HG03520 (cell line): ENCODE measurements around the gene PTPN13.
"Not testable (repeated sequence)": the region's sequence is repeated elsewhere in the genome, so short reads cannot be mapped to it uniquely, and the experiment has no call there.

Experiments used
- ATAC-seq: cut with Tn5 transposase; IDR thresholded peaks from one replicate; pipeline ENCODE4 v1.9.1; 2021; ENCODE audit warnings: mild to moderate bottlenecking, moderate library complexity; ENCODE audit not compliant: unreplicated experiment

The PTPN13 gene

GRCh38 chr4:86631166-86631565, 37.1 kb downstream of the PTPN13 start:
- ATAC-seq: no peak

- ATAC-seq: no peak
These were observed 39.7 kb downstream of the PTPN13 start for GRCh38 chr4:86633854-86634253.

GRCh38 chr4:86640469-86640868, 46.4 kb downstream of the PTPN13 start:
- no peak for ATAC-seq

GRCh38 chr4:86641516-86642090, 47.5 kb downstream of the PTPN13 start:
- no peak for ATAC-seq

GRCh38 chr4:86644892-86645291, 50.8 kb downstream of the PTPN13 start:
- ATAC-seq: no peak

GRCh38 chr4:86652332-86652932, 58.3 kb downstream of the PTPN13 start:
- ATAC-seq: no peak

- no peak for ATAC-seq
These were observed 59.2 kb downstream of the PTPN13 start for GRCh38 chr4:86653237-86653865.

GRCh38 chr4:86656781-86657180, 62.7 kb downstream of the PTPN13 start:
- ATAC-seq: not testable (repeated sequence)

- ATAC-seq: no peak
These were observed 63.3 kb downstream of the PTPN13 start for GRCh38 chr4:86657382-86657781.

GRCh38 chr4:86657910-86658309, 63.8 kb downstream of the PTPN13 start:
- peak; percentile 51 for ATAC-seq

GRCh38 chr4:86660401-86660800, 66.3 kb downstream of the PTPN13 start:
- ATAC-seq: no peak

GRCh38 chr4:86661006-86661405, 66.9 kb downstream of the PTPN13 start:
- no peak for ATAC-seq

GRCh38 chr4:86661418-86661817, 67.3 kb downstream of the PTPN13 start:
- no peak for ATAC-seq

- ATAC-seq: no peak
These were observed 70.8 kb downstream of the PTPN13 start for GRCh38 chr4:86664959-86665358.

- ATAC-seq: no peak
These were observed 76.2 kb downstream of the PTPN13 start for GRCh38 chr4:86670298-86670697.

- no peak for ATAC-seq
These were observed 76.6 kb downstream of the PTPN13 start for GRCh38 chr4:86670756-86671155.

GRCh38 chr4:86675548-86675947, 81.4 kb downstream of the PTPN13 start:
- ATAC-seq: no peak

GRCh38 chr4:86678796-86679195, 84.7 kb downstream of the PTPN13 start:
- ATAC-seq: no peak

GRCh38 chr4:86679441-86679840, 85.3 kb downstream of the PTPN13 start:
- no peak for ATAC-seq

GRCh38 chr4:86683167-86683566, 89.1 kb downstream of the PTPN13 start:
- no peak for ATAC-seq

GRCh38 chr4:86683983-86684382, 89.9 kb downstream of the PTPN13 start:
- ATAC-seq: no peak

- no peak for ATAC-seq
These were observed 91.3 kb downstream of the PTPN13 start for GRCh38 chr4:86685401-86685800.

GRCh38 chr4:86686741-86687140, 92.6 kb downstream of the PTPN13 start:
- ATAC-seq: no peak
